Activated gamma-delta T cell (primary cell): ENCODE results near the gene OR2T6.
"Not testable (repeated sequence)": the region's sequence is repeated elsewhere in the genome, so short reads cannot be mapped to it uniquely, and the experiment has no call there.

ENCODE experiments used
- DNase-seq: peaks from one replicate; lab custom pipeline; 2025; lab: John Stamatoyannopoulos, UW
- total RNA-seq, 2 donors: gene quantifications; one replicate each; lab custom pipeline; 2026; lab: John Stamatoyannopoulos, UW

The OR2T6 gene, protein sequence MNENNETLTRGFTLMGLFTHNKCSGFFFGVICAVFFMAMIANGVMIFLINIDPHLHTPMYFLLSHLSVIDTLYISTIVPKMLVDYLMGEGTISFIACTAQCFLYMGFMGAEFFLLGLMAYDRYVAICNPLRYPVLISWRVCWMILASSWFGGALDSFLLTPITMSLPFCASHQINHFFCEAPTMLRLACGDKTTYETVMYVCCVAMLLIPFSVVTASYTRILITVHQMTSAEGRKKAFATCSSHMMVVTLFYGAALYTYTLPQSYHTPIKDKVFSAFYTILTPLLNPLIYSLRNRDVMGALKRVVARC
- total RNA-seq, result 0 to 0.04 reads per million in 2 donors

DNA sequence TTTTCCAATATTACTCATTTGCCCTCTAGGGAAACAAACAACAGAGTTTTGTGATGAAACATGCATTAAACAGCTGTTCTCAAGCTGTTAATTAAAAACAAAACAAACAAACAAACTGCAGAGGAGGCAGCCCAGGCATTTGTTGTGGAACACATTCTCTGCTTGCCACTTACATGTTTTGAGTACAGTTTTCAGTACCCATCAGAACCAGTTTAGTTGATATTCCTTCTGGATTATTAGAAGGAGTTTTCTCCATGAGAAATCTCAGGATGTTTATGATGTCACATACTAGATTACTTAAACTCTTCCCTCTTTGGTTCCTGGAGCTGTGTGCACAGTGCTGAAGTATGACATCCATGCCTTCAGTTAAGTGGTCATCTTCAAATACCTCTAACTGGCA is at the start of gene OR2T6:
OR2T6 (plus strand) TSS at position 301 of the 400 bp plus-strand sequence. CDS start 11,863 bp downstream, outside the sequence.
- DNase-seq, result no peak

DNA sequence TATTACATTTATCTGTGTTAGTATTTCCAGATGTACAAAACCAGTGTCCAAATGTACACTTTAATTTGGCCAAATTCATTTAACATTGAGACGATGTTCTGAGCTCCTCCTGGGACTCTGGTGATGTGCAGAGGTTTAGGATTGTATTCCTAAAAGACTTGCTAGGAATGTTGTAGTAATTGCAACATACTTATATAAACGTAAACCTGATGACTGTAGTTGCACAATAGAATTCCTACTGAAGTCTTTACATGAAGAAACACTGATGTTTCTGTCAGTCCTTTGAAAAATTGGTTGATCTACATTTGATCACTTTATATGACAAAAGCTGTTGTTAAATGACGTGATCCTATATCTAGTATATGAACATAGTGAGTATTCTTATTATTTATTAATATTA is 32.1 kb upstream of the OR2T6 start:
- DNase-seq, result no peak

DNA sequence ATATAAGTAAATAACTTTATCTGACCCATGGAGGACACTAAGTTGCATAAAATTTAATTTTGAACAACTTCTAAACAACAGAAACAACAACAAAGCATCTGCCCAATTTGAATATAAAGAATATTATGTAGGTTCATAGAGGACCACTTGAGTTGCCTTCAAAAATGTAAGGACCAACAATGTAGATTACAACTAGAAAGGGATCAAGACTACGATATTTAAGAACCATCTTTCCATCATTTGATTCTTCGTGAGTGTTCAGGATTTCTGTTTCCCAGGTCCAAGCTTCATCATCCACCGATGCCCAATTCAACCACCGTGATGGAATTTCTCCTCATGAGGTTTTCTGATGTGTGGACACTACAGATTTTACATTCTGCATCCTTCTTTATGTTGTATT is 27.1 kb upstream of the OR2T6 start, which contains the start of gene OR14C36:
OR14C36 (plus strand) TSS at position 301 of the 400 bp plus-strand sequence; CDS start at position 301, 0 bp downstream.
- DNase-seq, result no peak

DNA sequence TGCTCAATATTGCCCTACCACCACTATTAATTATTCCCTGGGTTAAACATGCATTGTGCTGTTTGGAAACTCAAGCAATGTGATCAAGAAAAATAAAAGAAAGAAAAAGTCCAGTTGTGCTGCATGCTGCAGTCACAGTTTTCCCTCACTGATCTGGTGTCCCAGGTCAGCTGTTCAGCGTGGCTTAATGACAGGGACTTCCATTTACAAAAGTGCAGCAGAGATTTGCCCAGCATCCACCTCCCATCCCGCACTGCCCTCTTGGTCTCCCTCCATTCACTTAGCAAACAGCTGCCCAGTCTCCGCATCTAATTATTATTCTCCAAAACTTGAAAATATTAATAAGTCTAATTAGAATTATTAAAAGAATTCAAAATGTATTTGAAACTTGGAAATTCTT is 16.1 kb upstream of the OR2T6 start:
- DNase-seq, result no peak

DNA sequence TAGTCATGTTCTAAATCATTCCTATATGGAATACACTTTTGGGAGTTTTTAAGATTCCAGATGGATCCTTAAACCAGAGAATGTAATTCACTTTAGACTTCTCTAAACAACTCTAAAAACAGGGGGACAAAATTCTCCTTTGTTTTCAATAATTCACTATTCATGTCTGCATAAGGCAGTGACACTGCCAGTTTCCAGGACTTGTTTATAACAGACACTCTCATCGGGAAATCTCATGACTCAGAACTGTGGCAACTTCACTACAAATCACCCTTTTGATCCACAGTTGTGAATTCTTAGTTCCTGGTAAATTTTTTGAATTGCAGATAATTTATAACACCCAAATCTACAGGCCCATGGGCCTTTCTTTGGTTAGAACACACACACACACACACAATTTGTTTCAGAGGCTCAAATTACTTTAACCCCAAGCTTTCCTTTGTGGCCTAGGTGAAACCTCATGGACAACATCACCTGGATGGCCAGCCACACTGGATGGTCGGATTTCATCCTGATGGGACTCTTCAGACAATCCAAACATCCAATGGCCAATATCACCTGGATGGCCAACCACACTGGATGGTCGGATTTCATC is 14.3 kb upstream of the OR2T6 start, which contains the start of gene OR2T4:
OR2T4 (plus strand) TSS at position 545 of the 595 bp plus-strand sequence; CDS start at position 545, 0 bp downstream.
- DNase-seq, result no peak

DNA sequence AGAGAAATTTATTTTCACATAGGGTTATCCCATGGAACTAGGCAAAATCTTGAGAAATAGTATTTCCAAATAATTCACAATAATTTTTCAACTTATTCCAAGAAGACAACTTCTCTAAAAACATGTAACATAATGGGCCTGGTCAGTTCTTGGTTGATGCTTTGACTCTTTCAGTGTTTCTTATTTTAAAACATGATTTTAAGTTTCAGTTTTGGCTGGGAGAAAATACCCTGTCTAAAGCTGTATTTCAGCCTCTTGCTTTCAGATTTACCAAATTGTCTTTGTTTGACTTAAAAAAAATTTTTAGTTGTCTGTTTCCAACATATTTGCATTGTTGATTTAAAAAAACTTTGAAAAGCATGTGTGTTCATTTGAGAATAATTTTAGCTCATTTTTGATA is 8.9 kb upstream of the OR2T6 start:
- no peak for DNase-seq

DNA sequence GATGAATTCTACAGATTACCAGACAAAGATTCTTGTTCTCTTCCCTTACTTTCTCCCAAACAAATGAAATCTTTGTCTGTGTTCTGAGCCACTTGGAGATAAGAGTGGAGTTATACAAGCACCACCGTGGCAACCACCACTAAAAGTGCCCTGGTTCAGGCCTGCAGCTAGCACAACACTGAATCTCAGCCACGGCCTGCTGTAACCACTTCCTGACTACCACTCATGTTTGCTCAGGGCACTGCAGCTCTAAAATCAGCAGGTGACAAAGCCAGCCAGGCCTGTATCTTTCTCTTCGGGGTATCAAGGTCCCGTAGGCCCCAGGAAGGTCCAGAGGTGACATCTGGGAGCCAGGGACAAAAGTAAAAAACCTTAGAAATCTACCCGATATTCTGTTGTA is 3.2 kb upstream of the OR2T6 start:
- no peak for DNase-seq

DNA sequence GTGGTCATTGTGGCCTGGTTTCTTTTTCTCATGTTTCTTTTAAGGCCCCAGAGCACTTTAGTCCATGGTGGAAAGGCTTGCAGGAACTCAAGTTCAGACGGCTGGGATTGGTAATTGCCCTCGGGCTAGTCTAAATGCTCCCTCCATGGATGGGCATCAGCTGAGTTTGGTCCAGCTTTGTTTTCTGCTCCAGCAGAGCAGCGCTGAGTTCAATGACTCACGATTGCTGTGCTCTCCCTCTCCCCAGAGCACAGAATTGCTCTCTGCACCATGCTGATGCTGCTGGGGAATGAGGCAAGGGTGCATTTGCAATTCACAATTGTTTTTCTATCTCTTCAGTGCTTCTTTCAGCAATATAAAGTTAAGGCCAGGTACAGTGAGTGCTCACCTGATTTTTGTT is 1.8 kb upstream of the OR2T6 start:
- no peak for DNase-seq

DNA sequence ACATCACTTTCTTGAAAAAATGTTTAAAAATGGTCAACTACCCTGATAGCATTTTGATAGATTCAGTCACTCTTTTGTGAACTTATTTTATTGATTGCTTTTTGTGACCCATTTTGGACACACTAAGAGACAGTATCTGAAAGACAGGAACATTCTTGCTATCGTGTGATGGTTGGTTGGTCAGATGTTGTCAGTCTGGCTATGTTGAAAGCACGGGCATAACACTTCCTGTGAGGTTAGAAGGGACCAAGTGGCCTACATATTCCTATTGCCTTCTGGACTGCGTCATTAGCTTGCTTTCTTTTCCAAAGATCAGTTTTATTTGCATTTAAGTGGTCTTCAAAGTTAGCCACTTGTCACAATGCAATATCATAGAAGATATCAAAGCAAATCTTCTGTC is 1.4 kb downstream of the OR2T6 start:
- no peak for DNase-seq

DNA sequence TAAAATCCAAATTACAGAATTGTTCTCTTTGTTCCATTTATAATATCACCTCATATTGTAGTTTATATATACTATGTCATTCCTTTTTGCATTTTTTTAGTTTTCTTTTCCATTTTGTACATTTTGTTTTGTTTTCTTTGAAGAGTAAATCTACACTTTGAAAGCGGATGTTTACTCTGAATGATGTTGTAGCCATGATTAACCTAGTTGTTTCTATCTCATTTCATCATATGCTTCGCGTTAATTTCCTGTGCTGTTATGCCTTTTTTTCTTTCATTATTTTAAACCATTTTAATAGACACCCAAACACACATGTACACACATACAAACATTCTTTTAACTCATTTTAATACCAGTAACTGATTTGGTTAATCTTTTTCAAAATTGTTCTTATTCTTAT is 5.3 kb downstream of the OR2T6 start:
- no peak for DNase-seq

DNA sequence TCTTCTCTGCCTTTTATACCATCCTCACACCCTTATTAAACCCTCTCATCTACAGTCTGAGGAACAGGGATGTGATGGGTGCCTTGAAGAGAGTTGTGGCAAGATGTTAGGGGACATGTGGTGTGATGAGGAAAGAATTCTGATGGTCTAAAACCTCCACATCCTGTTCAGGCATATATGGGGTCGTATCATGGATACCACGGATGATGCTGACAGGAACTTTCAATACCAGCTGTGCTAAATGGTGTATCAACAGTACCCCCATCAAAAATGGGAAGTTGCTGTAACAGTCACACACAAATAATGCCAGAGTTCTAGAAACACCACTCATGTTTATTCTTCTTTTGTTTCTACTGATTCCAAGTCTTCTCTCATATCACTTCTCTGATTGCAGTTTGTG is 12.9 kb downstream of the OR2T6 start:
- DNase-seq, result no peak

DNA sequence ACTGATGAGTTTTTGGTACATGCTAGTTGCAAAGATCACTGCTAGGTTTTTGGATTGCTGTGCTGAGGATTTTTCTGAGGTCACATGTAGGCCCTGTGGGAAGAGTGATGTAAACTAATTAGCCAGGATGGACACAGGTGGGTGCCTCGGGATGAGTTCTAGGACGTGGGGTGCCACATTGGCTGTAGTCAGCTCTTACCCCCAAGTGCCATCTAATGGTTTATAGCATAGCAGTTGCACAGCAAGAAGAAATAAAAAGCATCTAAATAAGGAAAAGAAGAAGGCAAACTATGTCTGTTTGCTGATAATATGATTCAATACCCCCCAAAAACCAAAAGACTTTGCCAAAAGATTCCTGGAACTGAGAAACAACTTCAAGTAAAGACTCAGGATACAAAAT is 17.5 kb downstream of the OR2T6 start:
- no peak for DNase-seq

DNA sequence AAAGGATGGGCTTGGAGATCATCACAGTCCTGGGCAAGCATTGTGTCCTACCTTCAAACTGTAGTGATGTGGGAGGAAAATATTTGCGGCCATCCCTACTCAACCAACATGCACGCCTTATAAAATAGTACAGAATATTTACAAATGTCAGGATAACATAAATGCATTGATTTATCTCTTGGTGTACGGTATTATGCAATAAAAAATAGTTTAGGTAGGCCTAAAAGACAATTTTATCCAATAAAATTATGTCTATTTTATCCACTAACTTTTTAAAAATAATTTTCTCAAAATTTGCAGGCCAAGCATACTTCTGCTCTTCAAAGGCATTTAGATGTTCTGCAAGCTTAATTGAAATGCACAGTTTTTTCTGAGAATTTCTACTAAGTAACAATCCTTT is 27.2 kb downstream of the OR2T6 start, which contains the start of gene OR2T1:
OR2T1 (plus strand) TSS at position 301 of the 400 bp plus-strand sequence. CDS start 3,100 bp downstream, outside the sequence.
- DNase-seq, result no peak

DNA sequence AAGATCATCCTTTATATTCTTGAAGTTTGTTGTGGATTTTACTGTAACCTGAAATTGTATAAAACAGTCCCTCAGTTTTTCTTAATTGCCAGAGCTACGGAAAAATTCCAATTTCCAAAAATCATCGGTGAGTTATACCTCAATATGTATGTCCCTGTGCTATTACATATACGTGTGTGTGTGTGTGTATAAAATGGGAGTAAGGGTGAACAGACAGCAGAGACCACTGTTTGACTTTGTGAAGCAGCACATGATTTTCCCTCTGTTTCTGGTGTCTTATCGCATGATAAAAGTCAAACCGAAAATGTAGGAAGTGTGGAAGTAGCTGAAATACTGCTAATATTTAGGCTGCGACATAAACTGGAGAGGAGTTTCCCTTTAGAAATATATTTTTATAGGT is 28.5 kb downstream of the OR2T6 start:
- no peak for DNase-seq

DNA sequence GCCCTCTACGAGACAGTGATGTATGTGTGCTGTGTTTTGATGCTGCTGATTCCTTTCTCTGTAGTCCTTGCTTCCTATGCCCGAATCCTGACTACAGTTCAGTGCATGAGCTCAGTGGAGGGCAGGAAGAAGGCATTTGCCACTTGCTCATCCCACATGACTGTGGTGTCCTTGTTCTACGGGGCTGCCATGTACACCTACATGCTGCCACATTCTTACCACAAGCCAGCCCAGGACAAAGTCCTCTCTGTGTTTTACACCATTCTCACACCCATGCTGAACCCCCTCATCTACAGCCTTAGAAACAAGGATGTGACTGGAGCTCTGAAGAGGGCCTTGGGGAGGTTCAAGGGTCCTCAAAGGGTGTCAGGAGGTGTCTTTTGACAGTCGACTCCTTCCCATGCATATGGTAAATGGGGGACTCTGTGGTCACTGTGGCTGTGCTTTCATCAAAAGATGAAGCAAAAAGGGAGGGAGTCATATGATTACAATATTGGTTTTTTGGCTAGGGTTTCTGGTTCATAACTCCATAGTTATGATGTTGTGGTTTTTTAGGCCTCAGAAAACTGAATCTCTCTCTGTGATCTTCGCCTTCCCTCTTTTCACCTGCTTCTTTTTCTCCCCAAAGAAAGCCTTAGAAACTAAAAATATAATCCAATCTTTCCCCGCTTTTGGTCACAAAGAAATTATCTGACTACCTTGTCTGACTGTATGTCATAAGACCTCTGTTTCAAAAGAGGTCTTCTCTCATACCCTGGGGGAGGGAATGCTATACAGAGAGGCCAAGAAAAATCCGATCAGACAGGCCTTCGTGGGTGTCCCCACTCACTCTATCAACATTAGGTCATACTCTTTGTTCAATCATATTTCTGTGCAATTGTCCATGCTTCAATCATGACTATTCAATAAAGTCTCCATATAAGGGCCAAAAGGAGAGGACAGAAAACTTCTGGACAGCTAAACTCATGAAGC is 31.5 kb downstream of the OR2T6 start:
- DNase-seq, result no peak

DNA sequence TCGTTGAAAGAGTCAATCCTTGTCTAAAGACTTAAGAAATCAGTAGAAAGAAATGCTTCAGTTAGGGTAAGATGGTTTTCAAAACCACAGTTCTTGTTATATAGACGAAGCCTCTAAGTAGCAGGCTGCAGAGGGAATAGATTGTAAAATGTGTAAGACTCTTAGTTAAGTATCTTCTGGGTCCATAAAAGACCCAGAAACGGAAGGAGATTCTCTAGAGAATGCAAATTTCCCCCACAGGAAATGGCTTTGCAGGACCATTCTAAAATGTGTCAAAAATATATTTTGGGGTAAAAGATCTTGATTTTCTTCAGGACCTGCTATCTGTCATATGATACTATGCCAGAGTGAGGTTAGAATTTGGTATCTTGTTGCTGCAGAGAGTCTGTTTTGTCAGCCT is 40.7 kb downstream of the OR2T6 start:
- no peak for DNase-seq

DNA sequence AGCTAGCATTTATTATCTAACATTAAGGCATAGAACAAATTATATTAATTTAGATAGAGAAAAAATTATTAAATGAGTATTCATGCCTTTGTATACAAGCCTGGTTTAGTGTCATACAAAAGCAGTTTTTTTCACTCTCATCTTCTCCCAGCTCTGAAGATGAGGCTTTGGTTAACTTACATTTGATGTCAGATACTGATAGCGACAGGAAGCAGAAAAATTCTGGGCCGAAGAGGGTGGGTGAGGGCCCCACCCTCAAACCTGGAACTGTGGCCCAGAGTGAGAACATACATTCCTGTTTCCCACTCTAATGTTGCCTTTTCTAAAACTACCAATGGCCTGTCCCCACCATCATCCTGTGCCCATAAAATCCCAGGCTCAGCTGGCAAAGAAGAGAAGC is 42.3 kb downstream of the OR2T6 start:
- DNase-seq, result no peak

DNA sequence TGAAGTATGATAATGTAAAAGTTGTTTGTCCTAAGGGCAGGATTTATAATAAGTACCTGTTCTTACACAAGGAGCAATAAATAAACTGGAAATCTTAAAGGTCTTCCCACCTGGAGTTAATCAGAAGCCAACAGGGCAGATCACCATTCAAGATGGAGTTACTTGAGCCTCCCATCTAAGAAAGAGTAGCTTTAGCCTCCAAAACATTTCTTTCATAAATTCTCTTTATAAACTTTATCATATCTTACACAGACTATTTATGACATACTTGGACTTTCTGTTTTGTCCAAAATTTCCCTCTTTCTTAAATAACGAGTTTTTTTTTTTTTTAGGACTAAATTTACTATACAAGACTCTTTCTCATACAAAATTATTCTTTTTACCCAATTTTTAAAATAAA is 45.8 kb downstream of the OR2T6 start:
- DNase-seq, result no peak

DNA sequence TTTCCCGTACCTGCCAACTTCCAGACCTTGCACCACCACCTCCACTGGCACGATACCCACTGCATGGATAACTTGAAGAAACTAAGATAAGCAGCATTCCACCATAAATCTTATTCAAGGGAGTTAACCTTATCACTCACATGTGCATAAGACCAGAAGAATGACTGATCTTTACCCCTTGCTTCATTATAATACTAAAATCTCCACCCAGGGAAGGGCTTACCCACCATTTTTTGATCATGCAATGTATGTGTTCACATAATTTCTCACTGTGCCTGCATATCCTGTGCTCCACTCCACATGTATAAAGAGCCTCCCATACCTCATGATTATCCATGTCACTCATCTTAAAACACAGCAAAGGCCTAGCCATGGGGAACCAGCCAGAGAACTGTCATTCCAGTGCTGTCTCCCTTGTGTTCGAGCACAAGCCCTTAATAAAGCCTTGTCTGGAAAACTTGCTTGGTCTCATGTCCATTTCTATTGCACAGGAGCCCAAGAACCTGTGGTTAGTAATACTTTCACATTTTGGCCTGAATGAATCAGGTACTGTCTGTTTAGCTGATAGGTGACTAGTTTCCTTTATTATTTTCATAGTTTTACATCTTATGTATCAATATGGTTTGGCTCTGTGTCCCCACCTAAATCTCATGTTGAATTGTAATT is 52.1 kb downstream of the OR2T6 start:
- not testable (repeated sequence) for DNase-seq

DNA sequence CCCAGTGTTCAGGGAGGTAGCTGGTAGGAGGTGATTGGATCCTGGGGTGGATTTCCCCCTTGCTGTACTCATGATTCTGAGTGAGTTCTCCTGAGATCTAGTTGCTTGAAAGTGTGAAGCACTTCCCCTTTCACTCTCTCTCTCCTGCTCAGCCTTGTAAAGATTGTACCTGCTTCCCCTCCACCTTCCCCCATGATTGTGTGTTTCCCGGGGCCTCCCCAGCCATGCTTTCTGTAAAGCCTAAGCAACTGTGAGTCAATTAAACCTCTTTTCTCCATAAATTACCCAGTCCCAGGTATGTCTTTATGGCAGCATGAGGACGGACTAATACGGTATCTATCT is 52.6 kb downstream of the OR2T6 start:
- DNase-seq, result not testable (repeated sequence)

DNA sequence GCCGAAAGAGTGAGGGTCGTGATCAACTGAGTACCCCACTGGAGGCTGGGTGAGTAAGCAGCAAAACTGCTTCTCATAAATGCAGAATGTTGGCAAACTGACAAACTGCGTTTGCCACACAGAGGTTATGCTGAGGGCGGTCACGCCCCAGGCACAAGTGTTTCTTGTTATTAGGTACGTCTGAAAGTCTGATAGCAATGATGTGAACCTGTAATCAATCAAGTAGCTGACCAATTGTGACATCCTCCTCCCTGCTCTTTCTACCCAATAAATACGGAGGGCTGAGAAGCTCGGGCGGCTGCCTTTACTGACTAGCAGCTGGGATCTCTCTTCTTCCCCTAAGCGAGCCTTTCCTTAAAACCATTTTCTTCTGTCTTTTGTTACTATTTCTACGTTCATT is 56.1 kb downstream of the OR2T6 start:
- DNase-seq, result not testable (repeated sequence)

DNA sequence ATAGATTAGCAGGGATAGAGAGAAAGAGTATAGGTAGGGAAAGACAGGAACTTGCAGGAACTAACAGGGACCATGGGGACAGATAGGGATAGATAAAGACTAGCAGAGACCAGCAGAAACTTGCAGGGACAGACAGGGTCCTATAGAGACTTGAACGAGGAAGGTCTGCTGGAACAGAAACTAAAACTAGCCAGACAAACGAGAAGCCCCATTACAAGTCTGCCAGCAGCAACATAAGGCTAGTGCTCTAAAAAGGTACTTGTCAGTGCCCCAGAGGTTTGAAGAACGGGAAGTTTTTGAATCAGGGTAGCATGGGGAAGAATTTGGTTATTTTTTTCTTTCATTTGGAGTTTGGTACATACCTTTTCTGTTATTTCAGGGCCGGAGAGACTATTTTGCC is 56.7 kb downstream of the OR2T6 start:
- DNase-seq, result not testable (repeated sequence)
